LNCaP clone FGC (cell line): ENCODE data around the gene PLTP.

ENCODE experiments used
- DNase-seq: peaks from one replicate; pipeline ENCODE4 v3.0.0-alpha.2; 2011; ENCODE audit warnings: low read depth
- H3K4me3 ChIP-seq: 2 replicates; pipeline ENCODE4 v1.5.1; 2011; ENCODE audit warnings: mild to moderate bottlenecking, low read depth, low read length, control low read depth
- TF ChIP-seq, protein P1 (sequence below): IDR thresholded peaks from 2 replicates; pipeline ENCODE4 v1.5.1; 2012; ENCODE audit warnings: mild to moderate bottlenecking; ENCODE audit not compliant: control insufficient read depth, insufficient read depth; ENCODE audit errors: extremely low read depth

Gene PLTP

GRCh38 chr20:45853484-45853883 lies 58.5 kb downstream of the PLTP start:
- TF ChIP-seq, protein P1, sequence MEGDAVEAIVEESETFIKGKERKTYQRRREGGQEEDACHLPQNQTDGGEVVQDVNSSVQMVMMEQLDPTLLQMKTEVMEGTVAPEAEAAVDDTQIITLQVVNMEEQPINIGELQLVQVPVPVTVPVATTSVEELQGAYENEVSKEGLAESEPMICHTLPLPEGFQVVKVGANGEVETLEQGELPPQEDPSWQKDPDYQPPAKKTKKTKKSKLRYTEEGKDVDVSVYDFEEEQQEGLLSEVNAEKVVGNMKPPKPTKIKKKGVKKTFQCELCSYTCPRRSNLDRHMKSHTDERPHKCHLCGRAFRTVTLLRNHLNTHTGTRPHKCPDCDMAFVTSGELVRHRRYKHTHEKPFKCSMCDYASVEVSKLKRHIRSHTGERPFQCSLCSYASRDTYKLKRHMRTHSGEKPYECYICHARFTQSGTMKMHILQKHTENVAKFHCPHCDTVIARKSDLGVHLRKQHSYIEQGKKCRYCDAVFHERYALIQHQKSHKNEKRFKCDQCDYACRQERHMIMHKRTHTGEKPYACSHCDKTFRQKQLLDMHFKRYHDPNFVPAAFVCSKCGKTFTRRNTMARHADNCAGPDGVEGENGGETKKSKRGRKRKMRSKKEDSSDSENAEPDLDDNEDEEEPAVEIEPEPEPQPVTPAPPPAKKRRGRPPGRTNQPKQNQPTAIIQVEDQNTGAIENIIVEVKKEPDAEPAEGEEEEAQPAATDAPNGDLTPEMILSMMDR = no peak
- H3K4me3 ChIP-seq = no peak overlapping the region
- DNase-seq = no peak

DNA sequence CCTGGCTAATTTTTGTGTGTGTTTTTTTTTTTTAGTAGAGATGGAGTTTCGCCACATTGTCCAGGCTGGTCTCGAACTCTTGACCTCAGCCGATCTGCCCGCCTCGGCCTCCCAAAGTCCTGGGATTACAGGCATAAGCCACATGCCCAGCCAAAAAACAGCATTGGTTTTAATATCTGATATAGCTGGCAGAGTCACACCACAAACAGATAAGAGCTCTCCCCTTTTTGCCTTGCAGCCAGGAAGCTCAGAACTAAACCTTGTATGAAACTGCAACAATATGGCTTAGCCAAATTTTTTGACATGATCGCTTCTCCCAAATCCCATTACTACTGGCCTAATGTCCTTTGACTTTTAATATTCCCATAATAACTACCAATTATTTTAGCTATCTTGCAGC lies 59.6 kb downstream of the PLTP start:
- TF ChIP-seq, protein P1 = no peak

GRCh38 chr20:45851501-45851900 lies 60.5 kb downstream of the PLTP start:
- no peak overlapping the region for H3K4me3 ChIP-seq
- DNase-seq = no peak
- TF ChIP-seq, protein P1 = no peak

More for the DNA sequence above, 59.6 kb downstream of the PLTP start:
- no peak overlapping the region for H3K4me3 ChIP-seq
- no peak for DNase-seq

GRCh38 chr20:45850926-45851325 lies 61.0 kb downstream of the PLTP start:
- H3K4me3 ChIP-seq = no peak overlapping the region
- TF ChIP-seq, protein P1 = no peak
- DNase-seq = no peak

- TF ChIP-seq, protein P1 = no peak
- no peak for DNase-seq
- H3K4me3 ChIP-seq = no peak overlapping the region
These were observed 61.7 kb downstream of the PLTP start for GRCh38 chr20:45850238-45850637.

DNA sequence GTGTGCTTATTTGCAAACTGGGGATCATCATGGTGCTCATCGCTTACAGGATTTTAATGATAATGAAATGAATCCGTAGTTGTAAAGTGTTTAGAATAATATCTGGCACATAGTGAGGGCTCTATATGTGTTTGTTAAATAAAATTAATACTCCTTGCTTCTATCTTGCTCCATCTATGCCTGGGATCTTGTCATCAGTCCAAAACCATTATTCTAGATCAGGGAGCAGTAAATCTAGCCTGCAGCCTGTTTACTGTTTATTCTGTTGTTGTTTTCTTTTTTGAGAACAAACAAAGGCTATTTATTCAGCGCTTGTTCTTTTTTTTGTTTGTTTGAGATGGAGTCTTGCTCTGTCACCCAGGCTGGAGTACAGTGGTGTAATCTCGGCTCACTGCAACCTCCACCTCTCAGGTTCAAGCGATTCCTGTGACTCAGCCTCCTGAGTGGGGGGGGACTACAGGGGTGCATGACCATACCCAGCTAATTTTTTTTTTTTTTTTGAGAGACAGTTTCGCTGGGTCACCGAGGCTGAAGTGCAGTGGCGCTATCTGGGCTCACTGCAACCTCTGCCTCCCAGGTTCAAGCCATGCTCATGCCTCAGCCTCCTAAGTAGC lies 62.9 kb downstream of the PLTP start:
- peak; percentile 44 for DNase-seq
- TF ChIP-seq, protein P1 = no peak

More for the DNA sequence above, 62.9 kb downstream of the PLTP start:
- no peak overlapping the region for H3K4me3 ChIP-seq
